ENCODE results near the gene RECQL5.

RECQL5 gene

DNA sequence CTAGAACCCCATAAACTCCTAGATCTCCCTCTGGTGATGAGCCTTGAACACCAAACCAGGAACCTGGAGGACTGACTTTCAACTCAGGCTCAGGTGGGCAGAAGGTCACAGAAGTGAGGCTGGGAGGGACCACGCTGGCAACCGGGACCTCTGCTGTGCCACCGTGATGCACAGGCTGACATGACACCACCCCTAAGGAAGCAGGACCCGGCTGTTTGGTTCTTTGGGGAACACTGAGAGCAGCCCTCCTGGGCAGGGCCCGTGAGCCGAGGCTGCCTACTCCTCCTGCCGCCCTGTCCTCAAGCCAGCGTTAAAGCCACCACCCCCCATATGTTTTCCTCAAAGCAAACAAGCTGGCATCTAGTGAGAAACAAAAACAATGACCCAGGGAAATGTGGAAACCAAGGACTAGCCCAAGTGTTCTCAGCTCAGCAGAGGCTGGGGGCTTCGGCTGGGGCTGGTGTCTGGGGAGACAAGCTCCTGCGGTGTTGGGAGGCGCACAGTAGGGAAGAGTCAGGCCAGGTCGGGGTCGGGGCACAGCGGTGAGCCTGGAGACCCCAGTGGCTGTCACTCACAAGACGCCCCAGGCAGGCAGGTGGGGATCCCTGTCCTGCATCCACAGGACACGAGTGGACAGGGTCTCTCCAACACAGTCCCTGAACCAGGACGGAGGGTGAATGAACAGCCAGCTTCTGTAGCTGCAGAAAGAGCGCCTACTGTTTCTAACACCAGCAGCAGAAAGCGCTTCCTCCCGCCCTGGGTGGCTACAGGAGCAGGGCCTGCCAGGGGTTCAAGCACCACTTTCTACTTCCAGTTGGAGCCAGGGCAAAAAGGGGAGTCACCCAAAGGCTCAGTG lies 32.0 kb downstream of the RECQL5 start:
- Histone ChIP-seq H3K36me3 (ENCODE audit: control insufficient read depth, insufficient read depth, low read length) (peaks cover 22% of the 10 kb centered on the region), H3K4me1 (ENCODE audit: control insufficient read depth, insufficient read depth, low read length, poor library complexity, severe bottlenecking) (peaks cover 16% of the 10 kb centered on the region), H3K4me3 (ENCODE audit: extremely low read depth, insufficient read depth, low read length, poor library complexity, severe bottlenecking) (no peak overlapping the region), H3K27ac (ENCODE audit: low read depth, low read length, severe bottlenecking) (no peak overlapping the region), H3K9me3 (ENCODE audit: control insufficient read depth, low read length) (no peaks in the 10 kb centered on the region)
- 88 to 91% methylated on average over 19 of the region's 20 CpGs for WGBS, 2 experiments (ENCODE audit: insufficient coverage in 2 of 2)

DNA sequence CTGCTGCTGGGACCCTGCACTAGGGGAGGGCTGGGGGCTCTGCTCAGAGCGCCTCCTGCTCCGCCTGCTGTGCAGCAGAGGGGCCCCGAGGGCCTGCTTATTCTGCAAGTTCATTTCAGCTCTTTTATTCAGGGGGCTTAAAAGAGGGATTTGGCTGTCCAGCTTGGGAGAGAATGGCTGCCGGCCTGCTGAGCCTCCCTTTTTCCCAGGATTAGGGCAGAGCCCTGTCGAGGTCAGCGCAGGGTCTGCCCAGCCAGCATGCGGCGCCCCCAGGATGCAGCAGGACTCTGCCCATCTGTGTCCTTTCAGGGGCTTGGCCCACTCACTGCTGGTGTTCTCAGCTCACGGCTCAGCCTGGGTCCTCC lies 32.6 kb downstream of the RECQL5 start:
- Histone ChIP-seq H3K36me3 (ENCODE audit: control insufficient read depth, insufficient read depth, low read length) (peaks cover 16% of the 10 kb centered on the region), H3K4me3 (ENCODE audit: extremely low read depth, insufficient read depth, low read length, poor library complexity, severe bottlenecking) (no peak overlapping the region), H3K27ac (ENCODE audit: low read depth, low read length, severe bottlenecking) (peak overlapping the region; percentile 85), H3K9me3 (ENCODE audit: control insufficient read depth, low read length) (no peaks in the 10 kb centered on the region), H3K4me1 (ENCODE audit: control insufficient read depth, insufficient read depth, low read length, poor library complexity, severe bottlenecking) (peaks cover 16% of the 10 kb centered on the region)
- WGBS, 2 experiments (ENCODE audit: insufficient coverage in 2 of 2): 72 to 85% methylated on average over 6 to 9 of the region's 9 CpGs

DNA sequence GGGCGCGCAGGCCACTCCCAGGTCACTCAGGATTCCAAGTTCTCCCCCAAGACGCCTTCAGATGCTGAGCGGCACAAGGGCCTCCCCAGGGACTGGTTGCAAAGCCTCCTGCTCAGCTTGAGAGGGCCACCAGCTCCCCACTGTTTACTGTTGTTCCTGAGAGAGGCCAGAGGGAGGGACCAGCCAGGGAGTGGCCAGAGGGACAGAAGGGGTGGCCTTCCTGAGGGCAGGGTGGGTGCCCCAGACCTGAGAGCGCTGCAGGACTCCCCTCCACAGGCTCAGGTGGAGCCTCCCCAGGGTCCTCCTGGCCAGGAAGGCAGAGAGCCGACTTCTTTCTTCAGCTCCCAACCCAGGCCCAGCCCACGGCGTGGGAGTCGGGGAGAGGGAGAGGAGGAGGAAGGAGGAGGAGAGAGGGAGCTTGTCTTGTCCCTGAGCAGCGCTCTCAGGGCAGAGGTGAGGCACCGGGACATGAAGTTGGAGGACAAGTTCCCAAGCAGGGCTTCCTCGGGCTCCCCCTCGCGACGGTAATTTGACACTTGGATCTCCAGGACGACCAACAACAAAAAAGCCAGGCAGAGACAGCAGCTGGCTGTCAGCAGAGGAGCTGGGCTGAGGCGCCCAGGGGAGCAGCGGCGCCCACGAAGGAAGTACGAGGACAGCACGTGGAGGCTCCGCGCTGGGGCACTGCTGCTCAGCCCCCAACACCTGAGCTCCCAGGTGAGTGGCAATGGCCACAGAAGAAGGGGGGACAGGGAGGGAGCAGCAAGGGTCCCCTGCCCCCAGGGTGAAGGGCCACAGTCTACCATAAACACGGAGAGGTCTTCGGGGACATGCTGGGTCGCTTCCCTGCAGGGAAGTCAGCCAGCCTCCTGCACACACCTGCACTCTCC lies 33.2 kb downstream of the RECQL5 start:
- no peak overlapping the region for H3K4me3 ChIP-seq (ENCODE audit: extremely low read depth, insufficient read depth, low read length, poor library complexity, severe bottlenecking)
- 9 to 24% methylated on average over 19 to 27 of the region's 27 CpGs for WGBS, 2 experiments (ENCODE audit: insufficient coverage in 2 of 2)
- H3K27ac ChIP-seq (ENCODE audit: low read depth, low read length, severe bottlenecking): peak overlapping the region; percentile 85
- peaks cover 13% of the 10 kb centered on the region for H3K36me3 ChIP-seq (ENCODE audit: control insufficient read depth, insufficient read depth, low read length)
- H3K4me1 ChIP-seq (ENCODE audit: control insufficient read depth, insufficient read depth, low read length, poor library complexity, severe bottlenecking): peaks cover 16% of the 10 kb centered on the region
- no peaks in the 10 kb centered on the region for H3K9me3 ChIP-seq (ENCODE audit: control insufficient read depth, low read length)

DNA sequence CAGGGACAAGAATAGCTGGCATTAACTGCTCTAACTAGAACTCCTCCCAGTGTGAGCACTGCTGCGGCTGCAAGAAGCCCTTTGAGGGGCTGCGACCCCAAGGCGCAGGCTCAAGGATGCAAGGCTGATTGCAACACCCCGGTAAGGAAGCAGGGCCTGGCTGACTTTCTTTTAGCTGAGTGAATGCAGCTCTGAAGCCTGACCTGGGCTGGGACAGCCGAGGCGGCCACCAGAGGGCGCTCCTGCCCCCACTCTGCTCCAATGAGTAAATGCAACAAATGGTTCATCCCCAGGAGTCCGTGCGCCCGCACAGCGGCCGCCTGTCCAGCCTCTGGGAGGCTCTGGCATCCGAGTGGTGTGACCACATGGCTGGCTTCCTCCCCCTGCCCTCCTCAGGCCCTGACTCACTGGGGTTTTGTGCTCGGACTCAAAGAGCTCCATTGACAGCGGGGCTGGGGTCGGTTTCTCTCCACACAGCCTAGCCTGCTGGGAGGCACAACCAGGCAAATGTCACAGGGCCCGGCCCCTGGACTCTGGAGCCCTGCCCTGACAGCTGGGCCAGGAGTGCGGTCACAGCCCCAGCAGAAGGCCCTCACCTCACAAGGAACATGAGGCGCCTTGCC lies 34.0 kb downstream of the RECQL5 start, which contains the start of gene SMIM5:
Gene SMIM5 (plus strand): TSS at position 572 of the 623 bp plus-strand sequence. CDS start 6,768 bp downstream, outside the sequence.
- Histone ChIP-seq H3K27ac (ENCODE audit: low read depth, low read length, severe bottlenecking) (peak within 1 kb of the TSS; percentile 85), H3K4me1 (ENCODE audit: control insufficient read depth, insufficient read depth, low read length, poor library complexity, severe bottlenecking) (peaks cover 16% of the 10 kb centered on the region), H3K4me3 (ENCODE audit: extremely low read depth, insufficient read depth, low read length, poor library complexity, severe bottlenecking) (no peak within 1 kb of the TSS), H3K36me3 (ENCODE audit: control insufficient read depth, insufficient read depth, low read length) (peaks cover 15% of the 10 kb centered on the region), H3K9me3 (ENCODE audit: control insufficient read depth, low read length) (no peaks in the 10 kb centered on the region)
- 24 to 32% methylated on average over 16 to 19 of the region's 19 CpGs for WGBS, 2 experiments (ENCODE audit: insufficient coverage in 2 of 2)

DNA sequence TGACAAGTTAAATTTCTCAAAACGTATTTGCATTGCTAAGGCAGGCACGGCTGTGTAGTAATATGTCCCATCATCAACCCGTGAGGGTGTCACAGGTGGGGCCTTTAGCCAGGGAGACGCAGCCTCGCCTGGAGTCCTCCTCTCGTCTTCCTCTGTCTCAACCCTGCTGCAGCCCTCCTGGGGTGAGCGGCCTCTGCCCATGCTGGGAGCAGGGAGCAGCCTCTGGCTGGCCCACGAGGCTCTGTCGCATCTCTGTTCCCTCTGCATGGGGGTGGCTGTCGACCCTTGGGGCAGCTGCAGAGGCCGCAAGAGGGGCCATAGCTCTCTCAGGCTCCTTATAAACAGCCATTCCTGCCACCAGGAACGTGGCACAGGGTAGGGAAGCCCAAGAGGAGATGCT lies 34.5 kb downstream of the RECQL5 start:
- Histone ChIP-seq H3K36me3 (ENCODE audit: control insufficient read depth, insufficient read depth, low read length) (peaks cover 11% of the 10 kb centered on the region), H3K27ac (ENCODE audit: low read depth, low read length, severe bottlenecking) (no peak overlapping the region), H3K9me3 (ENCODE audit: control insufficient read depth, low read length) (no peaks in the 10 kb centered on the region), H3K4me1 (ENCODE audit: control insufficient read depth, insufficient read depth, low read length, poor library complexity, severe bottlenecking) (peaks cover 16% of the 10 kb centered on the region), H3K4me3 (ENCODE audit: extremely low read depth, insufficient read depth, low read length, poor library complexity, severe bottlenecking) (no peak overlapping the region)
- 80 to 82% methylated on average over 12 of the region's 12 CpGs for WGBS, 2 experiments (ENCODE audit: insufficient coverage in 2 of 2)

DNA sequence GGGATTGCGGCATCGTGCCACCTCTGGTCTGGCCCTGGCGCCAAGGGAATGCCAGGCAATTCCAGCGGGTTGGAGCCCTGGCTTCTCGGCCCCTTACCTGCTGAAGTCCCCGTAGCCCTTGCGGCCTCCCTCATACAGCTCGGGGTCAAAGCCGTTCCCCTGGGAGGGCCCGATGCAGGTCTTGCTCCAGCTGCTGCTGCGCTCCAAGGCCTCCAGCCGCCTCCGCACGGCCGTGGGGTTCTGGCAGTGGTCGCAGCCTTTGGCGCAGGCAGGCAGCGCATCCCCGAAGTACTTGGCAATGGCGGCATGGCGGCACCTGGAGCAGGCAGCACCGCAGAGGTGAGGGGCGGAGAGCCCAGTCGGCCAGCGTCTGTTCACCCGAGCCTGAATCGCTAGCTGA lies 35.6 kb downstream of the RECQL5 start:
- Histone ChIP-seq H3K4me1 (ENCODE audit: control insufficient read depth, insufficient read depth, low read length, poor library complexity, severe bottlenecking) (peaks cover 16% of the 10 kb centered on the region), H3K27ac (ENCODE audit: low read depth, low read length, severe bottlenecking) (no peak overlapping the region), H3K36me3 (ENCODE audit: control insufficient read depth, insufficient read depth, low read length) (peaks cover 10% of the 10 kb centered on the region), H3K4me3 (ENCODE audit: extremely low read depth, insufficient read depth, low read length, poor library complexity, severe bottlenecking) (no peak overlapping the region), H3K9me3 (ENCODE audit: control insufficient read depth, low read length) (no peaks in the 10 kb centered on the region)
- WGBS, 2 experiments (ENCODE audit: insufficient coverage in 2 of 2): 96 to 97% methylated on average over 27 of the region's 27 CpGs

DNA sequence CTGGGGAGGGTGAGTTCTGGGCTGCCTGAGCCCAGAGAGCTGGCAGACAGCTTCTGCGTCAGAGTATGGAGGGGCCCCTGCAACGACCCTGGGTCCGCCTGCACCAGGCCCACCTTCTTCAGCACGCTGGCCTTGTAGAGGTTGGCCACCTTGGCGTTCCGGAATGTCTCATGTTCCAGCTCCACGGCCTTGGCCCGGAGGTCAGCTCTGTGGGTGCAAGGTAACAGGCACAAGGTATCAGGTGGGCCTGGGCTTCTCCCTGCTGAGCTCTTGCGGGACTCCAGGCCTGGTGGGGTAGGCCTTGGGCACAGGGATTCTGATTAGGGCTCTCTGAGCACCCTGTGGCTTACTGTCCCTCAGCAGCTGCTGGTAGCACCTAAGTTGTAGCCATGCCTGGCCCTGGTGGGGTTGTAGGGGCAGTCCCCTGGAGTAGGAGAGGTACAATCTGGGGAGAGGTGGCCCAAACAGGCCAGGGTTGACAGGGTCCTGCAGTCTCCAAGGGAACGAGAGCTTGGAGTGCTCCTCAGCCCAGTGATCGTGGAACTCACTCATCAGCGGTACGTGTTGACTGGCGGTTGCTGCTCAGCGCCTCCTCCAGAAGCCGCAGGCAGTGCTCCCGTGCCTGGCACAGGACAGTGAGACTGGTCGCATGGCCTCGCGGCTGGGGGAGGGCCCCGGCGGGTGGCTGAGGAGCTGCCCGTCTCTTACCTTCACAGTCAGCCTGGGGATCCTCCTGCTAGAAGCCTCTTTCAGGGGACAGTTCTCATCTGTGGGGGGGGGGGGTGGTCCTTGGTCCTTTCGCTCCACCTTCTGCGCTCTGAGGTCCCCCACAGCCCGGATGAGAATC lies 36.7 kb downstream of the RECQL5 start:
- Histone ChIP-seq H3K9me3 (ENCODE audit: control insufficient read depth, low read length) (no peaks in the 10 kb centered on the region), H3K4me3 (ENCODE audit: extremely low read depth, insufficient read depth, low read length, poor library complexity, severe bottlenecking) (no peak overlapping the region), H3K4me1 (ENCODE audit: control insufficient read depth, insufficient read depth, low read length, poor library complexity, severe bottlenecking) (peaks cover 16% of the 10 kb centered on the region), H3K36me3 (ENCODE audit: control insufficient read depth, insufficient read depth, low read length) (peaks cover 10% of the 10 kb centered on the region), H3K27ac (ENCODE audit: low read depth, low read length, severe bottlenecking) (no peak overlapping the region)
- 89 to 92% methylated on average over 21 of the region's 26 CpGs for WGBS, 2 experiments (ENCODE audit: insufficient coverage in 2 of 2)

DNA sequence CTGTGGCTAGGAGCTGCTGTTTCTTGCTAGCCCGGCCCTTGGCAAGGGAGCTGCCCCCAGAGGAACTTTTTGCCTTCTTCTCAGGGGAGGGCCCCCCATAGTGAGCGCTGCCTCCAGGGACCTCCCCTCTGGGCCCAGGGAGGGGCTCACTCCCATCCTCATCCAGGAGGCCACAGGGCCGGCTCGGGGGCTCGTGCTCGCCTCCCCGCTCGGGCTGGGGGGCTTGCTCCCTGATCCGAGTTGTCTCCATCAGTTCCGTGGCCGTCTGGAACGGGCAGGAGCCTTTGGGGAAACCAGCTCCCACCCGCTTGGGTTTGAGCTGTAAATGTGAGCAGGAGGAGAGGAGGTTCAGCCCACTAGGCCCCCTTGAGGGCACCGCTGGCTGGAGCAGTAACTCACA lies 37.8 kb downstream of the RECQL5 start:
- H3K9me3 ChIP-seq (ENCODE audit: control insufficient read depth, low read length): no peaks in the 10 kb centered on the region
- peaks cover 10% of the 10 kb centered on the region for H3K36me3 ChIP-seq (ENCODE audit: control insufficient read depth, insufficient read depth, low read length)
- WGBS, 2 experiments (ENCODE audit: insufficient coverage in 2 of 2): 92% methylated on average over 10 to 12 of the region's 14 CpGs
- H3K4me1 ChIP-seq (ENCODE audit: control insufficient read depth, insufficient read depth, low read length, poor library complexity, severe bottlenecking): peaks cover 17% of the 10 kb centered on the region
- no peak overlapping the region for H3K4me3 ChIP-seq (ENCODE audit: extremely low read depth, insufficient read depth, low read length, poor library complexity, severe bottlenecking)
- H3K27ac ChIP-seq (ENCODE audit: low read depth, low read length, severe bottlenecking): no peak overlapping the region

DNA sequence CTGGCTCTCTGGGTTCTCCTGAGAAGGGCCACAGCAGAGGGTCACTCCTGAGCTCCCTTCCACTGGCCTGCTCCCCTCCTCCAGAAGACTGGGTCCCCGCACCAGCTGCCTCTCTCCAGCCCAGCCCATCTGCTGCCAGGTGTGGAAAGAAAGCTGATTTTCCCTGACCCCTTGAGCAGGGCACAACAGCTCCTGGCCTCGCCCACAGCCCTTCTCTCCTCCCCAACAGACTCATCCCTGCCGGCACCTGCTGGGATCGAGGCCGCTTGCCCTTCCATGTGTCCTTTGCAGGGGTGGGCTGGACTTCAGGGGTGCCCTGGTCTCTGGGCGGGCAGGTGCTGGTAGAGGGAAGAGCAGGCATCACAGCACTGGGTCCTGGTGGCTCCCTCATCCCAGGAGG lies 38.5 kb downstream of the RECQL5 start:
- Histone ChIP-seq H3K4me3 (ENCODE audit: extremely low read depth, insufficient read depth, low read length, poor library complexity, severe bottlenecking) (no peak overlapping the region), H3K36me3 (ENCODE audit: control insufficient read depth, insufficient read depth, low read length) (peaks cover 10% of the 10 kb centered on the region), H3K4me1 (ENCODE audit: control insufficient read depth, insufficient read depth, low read length, poor library complexity, severe bottlenecking) (peaks cover 10% of the 10 kb centered on the region), H3K9me3 (ENCODE audit: control insufficient read depth, low read length) (no peaks in the 10 kb centered on the region), H3K27ac (ENCODE audit: low read depth, low read length, severe bottlenecking) (no peak overlapping the region)
- WGBS, 2 experiments (ENCODE audit: insufficient coverage in 2 of 2): 90 to 96% methylated on average over 4 to 6 of the region's 6 CpGs

DNA sequence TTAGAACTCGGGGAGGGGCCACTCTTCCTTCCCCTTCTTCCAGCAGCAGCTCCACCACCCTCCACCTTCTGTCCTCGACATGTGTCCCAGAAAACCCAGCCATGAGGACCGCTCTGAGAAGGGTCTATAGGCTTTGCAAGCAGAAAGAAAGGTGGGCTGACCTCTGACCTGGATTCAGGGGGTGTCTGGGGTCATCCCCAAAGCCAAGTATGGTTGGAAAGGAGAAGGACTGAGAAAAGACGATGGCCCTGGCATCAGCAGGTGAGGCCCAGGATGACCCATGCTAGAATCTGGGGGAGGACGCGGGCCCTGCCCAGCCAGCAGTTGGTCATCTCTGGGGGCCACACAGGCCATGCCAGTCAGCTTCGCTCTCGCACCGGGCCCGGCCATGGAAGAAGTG lies 39.9 kb downstream of the RECQL5 start:
- Histone ChIP-seq H3K9me3 (ENCODE audit: control insufficient read depth, low read length) (no peaks in the 10 kb centered on the region), H3K4me1 (ENCODE audit: control insufficient read depth, insufficient read depth, low read length, poor library complexity, severe bottlenecking) (peaks cover 5% of the 10 kb centered on the region)
- WGBS, 2 experiments (ENCODE audit: insufficient coverage in 2 of 2): 92 to 100% methylated on average over 2 to 6 of the region's 10 CpGs

More for the DNA sequence above, 39.9 kb downstream of the RECQL5 start:
- Histone ChIP-seq H3K4me3 (ENCODE audit: extremely low read depth, insufficient read depth, low read length, poor library complexity, severe bottlenecking) (no peak overlapping the region), H3K36me3 (ENCODE audit: control insufficient read depth, insufficient read depth, low read length) (peaks cover 10% of the 10 kb centered on the region), H3K27ac (ENCODE audit: low read depth, low read length, severe bottlenecking) (no peak overlapping the region)
